GM13977 (cell line): ENCODE data around the gene TFPT.
"Not testable (repeated sequence)": the region's sequence is repeated elsewhere in the genome, so short reads cannot be mapped to it uniquely, and the experiment has no call there.

Experiments
- DNase-seq: peaks from one replicate; pipeline ENCODE4 v3.0.0; 2012; ENCODE audit warnings: low spot score
- CTCF ChIP-seq: IDR thresholded peaks from 2 replicates; pipeline ENCODE4 v1.5.1; 2012; ENCODE audit warnings: mild to moderate bottlenecking, control low read depth; ENCODE audit not compliant: insufficient read depth; ENCODE audit errors: extremely low read depth, missing control alignments
- in situ Hi-C: fragments of 300-500 bp; cut with MboI; formaldehyde crosslinking; loops from one replicate; pipeline ENCODE4 v1.12.0; 2022; ENCODE audit warnings: low sequenced_read_pairs, low pct_unique_long_range_greater_than_20kb, mixed read lengths, inconsistent platforms; ENCODE audit not compliant: unreplicated experiment

TFPT gene

GRCh38 chr19:54106716-54107115 is 8.7 kb downstream of the TFPT start:
- in situ Hi-C loops, result no loop called here
- DNase-seq, result no peak
- no peak for TF ChIP-seq CTCF

GRCh38 chr19:54105796-54106195 is 9.7 kb downstream of the TFPT start:
- TF ChIP-seq CTCF, result no peak
- in situ Hi-C loops, result no loop called here
- no peak for DNase-seq

- in situ Hi-C loops, result no loop called here
- DNase-seq, result no peak
- TF ChIP-seq CTCF, result no peak
Observed at GRCh38 chr19:54104998-54105715, 10.3 kb downstream of the TFPT start.

- DNase-seq, result peak; percentile 100
- in situ Hi-C loops, result no loop called here
Observed at GRCh38 chr19:54102421-54103169, 12.9 kb downstream of the TFPT start, which contains the start of gene NDUFA3. Gene NDUFA3, plus strand, starts transcription at chr19:54102855. Its CDS starts 24 bp downstream, at chr19:54102879.

GRCh38 chr19:54100561-54100960 is 14.9 kb downstream of the TFPT start, which contains the start of gene OSCAR:
Gene OSCAR, minus strand, starts transcription at chr19:54100803. Its CDS starts 11 bp downstream, at chr19:54100792.
- in situ Hi-C loops, result no loop called here
- TF ChIP-seq CTCF, result no peak
- no peak for DNase-seq

More at GRCh38 chr19:54102421-54103169, 12.9 kb downstream of the TFPT start, which contains the start of gene NDUFA3:
- TF ChIP-seq CTCF, result no peak

- in situ Hi-C loops, DNase-seq: not testable (repeated sequence)
Observed at GRCh38 chr19:54099903-54100255, 15.6 kb downstream of the TFPT start.
